ENCODE data around the gene VPS36. TPM values are rescaled to one million over a fixed set of nuclear protein-coding genes. Genes with fewer than 3 reads are reported as not detected.
"Not testable (repeated sequence)": the region's sequence is repeated elsewhere in the genome, so short reads cannot be mapped to it uniquely, and the experiment has no call there.

The VPS36 gene
- total RNA-seq, 1 donor from 2014 or later: 53.5 TPM

DNA sequence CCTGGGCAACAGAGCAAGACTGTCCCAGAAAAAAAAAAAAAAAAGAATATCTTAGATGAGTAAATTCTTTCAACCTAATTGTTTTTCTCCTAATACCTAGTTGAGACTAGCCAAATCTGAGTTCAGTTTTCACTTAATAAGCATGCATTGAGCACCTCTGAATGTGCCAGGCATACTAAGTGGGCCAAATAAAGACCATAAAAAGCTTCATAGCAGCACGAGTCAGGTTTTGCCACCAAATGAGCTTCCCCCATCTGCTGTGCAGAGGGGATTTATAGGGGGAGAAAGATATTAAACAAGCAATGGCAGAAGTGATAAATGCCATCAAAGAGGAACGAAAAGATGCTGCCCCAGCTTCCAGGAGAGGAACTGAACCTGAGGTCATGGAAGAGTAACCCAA is 55.8 kb downstream of the VPS36 start:
- H3K4me1 Mint-ChIP-seq (ENCODE audit: low read depth): no peaks in the 10 kb centered on the region
- H3K27me3 Mint-ChIP-seq (ENCODE audit: low read depth): peaks cover 4% of the 10 kb centered on the region
- H3K27ac Mint-ChIP-seq: no peak overlapping the region
- H3K4me3 Mint-ChIP-seq (ENCODE audit: low read depth): no peak overlapping the region
- H3K9me3 Mint-ChIP-seq: no peaks in the 10 kb centered on the region
- DNase-seq (ENCODE audit: low spot score): no peak
- intact Hi-C loops (cut with micrococcal nuclease): no loop called here
- H3K36me3 Mint-ChIP-seq (ENCODE audit: low read depth): no peaks in the 10 kb centered on the region

DNA sequence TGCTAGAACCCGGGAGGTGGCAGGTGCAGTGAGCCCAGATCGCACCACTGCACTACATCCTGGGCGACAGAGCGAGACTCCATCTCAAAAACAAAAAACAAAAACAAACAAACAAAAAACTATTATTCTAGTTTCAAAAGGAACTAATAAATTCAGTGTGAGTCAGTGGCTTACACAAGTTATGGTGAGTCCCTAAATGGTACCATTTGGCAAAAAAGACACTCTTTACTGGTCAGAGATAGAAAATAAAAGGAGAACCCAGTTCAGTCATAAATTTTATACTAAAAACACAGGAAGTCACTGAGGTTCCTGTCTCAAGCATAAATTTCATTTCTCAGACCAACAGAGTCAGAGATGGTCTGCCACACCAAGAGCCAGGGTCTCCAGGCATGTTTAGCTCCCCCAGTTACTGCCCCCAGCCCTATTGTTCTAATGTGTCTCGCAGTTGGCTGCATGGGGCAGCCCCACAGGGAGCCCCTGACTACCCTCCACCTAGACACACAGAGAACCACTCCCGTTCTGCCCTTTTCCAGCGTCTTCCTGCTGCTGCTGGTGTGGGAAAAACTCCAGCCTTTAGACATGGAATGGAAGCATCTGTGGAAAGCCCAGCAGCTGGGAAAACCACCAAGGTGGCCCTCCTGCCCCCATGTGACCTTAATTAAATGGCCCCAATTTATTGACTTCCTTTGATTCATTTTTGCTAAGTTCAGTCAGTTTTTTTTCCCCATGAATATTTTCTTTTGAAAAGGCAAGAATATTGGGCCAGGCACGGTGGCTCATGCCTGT is 56.7 kb downstream of the VPS36 start:
- Mint-ChIP-seq H3K27me3 (ENCODE audit: low read depth) (peaks cover 4% of the 10 kb centered on the region), H3K9me3 (no peaks in the 10 kb centered on the region), H3K4me3 (ENCODE audit: low read depth) (no peak overlapping the region), H3K27ac (no peak overlapping the region), H3K4me1 (ENCODE audit: low read depth) (no peaks in the 10 kb centered on the region), H3K36me3 (ENCODE audit: low read depth) (no peaks in the 10 kb centered on the region)
- DNase-seq (ENCODE audit: low spot score): no peak
- intact Hi-C loops (cut with micrococcal nuclease): no loop called here

- Mint-ChIP-seq H3K36me3 (ENCODE audit: low read depth) (no peaks in the 10 kb centered on the region), H3K27ac (no peak overlapping the region), H3K4me3 (ENCODE audit: low read depth) (no peak overlapping the region), H3K4me1 (ENCODE audit: low read depth) (no peaks in the 10 kb centered on the region), H3K9me3 (no peaks in the 10 kb centered on the region), H3K27me3 (ENCODE audit: low read depth) (no peaks in the 10 kb centered on the region)
- DNase-seq (ENCODE audit: low spot score): no peak
- intact Hi-C loops (cut with micrococcal nuclease): no loop called here
These were observed 62.7 kb downstream of the VPS36 start for GRCh38 chr13:52387721-52388120.

- DNase-seq (ENCODE audit: low spot score): no peak
- Mint-ChIP-seq H3K36me3 (ENCODE audit: low read depth) (no peaks in the 10 kb centered on the region), H3K4me3 (ENCODE audit: low read depth) (no peak overlapping the region), H3K9me3 (no peaks in the 10 kb centered on the region), H3K27me3 (ENCODE audit: low read depth) (no peaks in the 10 kb centered on the region), H3K27ac (no peak overlapping the region), H3K4me1 (ENCODE audit: low read depth) (no peaks in the 10 kb centered on the region)
- intact Hi-C loops (cut with micrococcal nuclease): no loop called here
These were observed 64.6 kb downstream of the VPS36 start for GRCh38 chr13:52385870-52386269.

- no peak for DNase-seq (ENCODE audit: low spot score)
- Mint-ChIP-seq H3K4me1 (ENCODE audit: low read depth) (no peaks in the 10 kb centered on the region), H3K4me3 (ENCODE audit: low read depth) (no peak overlapping the region), H3K27me3 (ENCODE audit: low read depth) (no peaks in the 10 kb centered on the region), H3K27ac (no peak overlapping the region), H3K9me3 (no peaks in the 10 kb centered on the region), H3K36me3 (ENCODE audit: low read depth) (no peaks in the 10 kb centered on the region)
- intact Hi-C loops (cut with micrococcal nuclease): no loop called here
These were observed 67.1 kb downstream of the VPS36 start for GRCh38 chr13:52383366-52383765.

- Mint-ChIP-seq H3K27me3 (ENCODE audit: low read depth) (no peaks in the 10 kb centered on the region), H3K36me3 (ENCODE audit: low read depth) (no peaks in the 10 kb centered on the region), H3K4me1 (ENCODE audit: low read depth) (no peaks in the 10 kb centered on the region), H3K27ac (no peak overlapping the region), H3K4me3 (ENCODE audit: low read depth) (no peak overlapping the region), H3K9me3 (no peaks in the 10 kb centered on the region)
- intact Hi-C loops (cut with micrococcal nuclease): no loop called here
- DNase-seq (ENCODE audit: low spot score): no peak
These were observed 72.1 kb downstream of the VPS36 start for GRCh38 chr13:52378312-52378711.

- no peak overlapping the region for H3K27ac Mint-ChIP-seq
- H3K4me3 Mint-ChIP-seq (ENCODE audit: low read depth): no peak overlapping the region
- H3K9me3 Mint-ChIP-seq: no peaks in the 10 kb centered on the region
- no peak for DNase-seq (ENCODE audit: low spot score)
- intact Hi-C loops (cut with micrococcal nuclease): no loop called here
- H3K4me1 Mint-ChIP-seq (ENCODE audit: low read depth): no peaks in the 10 kb centered on the region
- H3K36me3 Mint-ChIP-seq (ENCODE audit: low read depth): no peaks in the 10 kb centered on the region
- no peaks in the 10 kb centered on the region for H3K27me3 Mint-ChIP-seq (ENCODE audit: low read depth)
These were observed 72.5 kb downstream of the VPS36 start for GRCh38 chr13:52377898-52378297.

GRCh38 chr13:52374873-52375411 is 75.5 kb downstream of the VPS36 start:
- no peak for DNase-seq (ENCODE audit: low spot score)
- no peak overlapping the region for H3K27ac Mint-ChIP-seq
- H3K9me3 Mint-ChIP-seq: no peaks in the 10 kb centered on the region
- no peaks in the 10 kb centered on the region for H3K36me3 Mint-ChIP-seq (ENCODE audit: low read depth)
- no peak overlapping the region for H3K4me3 Mint-ChIP-seq (ENCODE audit: low read depth)
- H3K27me3 Mint-ChIP-seq (ENCODE audit: low read depth): no peaks in the 10 kb centered on the region
- H3K4me1 Mint-ChIP-seq (ENCODE audit: low read depth): no peaks in the 10 kb centered on the region
- intact Hi-C loops (cut with micrococcal nuclease): no loop called here

DNA sequence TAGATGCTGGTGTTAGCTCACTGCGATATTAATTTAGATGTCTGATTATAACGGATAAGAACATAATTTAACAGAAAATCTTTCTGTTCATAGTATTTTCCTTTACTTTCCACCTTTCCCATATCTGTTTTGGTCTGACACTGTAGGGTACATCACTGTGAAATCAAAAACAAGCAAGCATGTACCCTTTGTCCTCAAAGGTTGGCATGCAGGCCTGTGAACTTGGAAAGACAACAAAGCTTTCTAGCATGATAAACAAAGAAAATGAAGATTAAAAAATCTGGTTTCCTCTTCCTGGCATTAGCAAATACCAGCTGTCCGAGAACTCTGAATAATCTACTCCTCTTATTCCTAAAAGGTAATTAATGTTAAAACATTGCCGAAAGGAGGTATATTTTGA is 76.0 kb downstream of the VPS36 start:
- H3K4me3 Mint-ChIP-seq (ENCODE audit: low read depth): no peak overlapping the region
- no peaks in the 10 kb centered on the region for H3K9me3 Mint-ChIP-seq
- H3K27me3 Mint-ChIP-seq (ENCODE audit: low read depth): no peaks in the 10 kb centered on the region
- H3K4me1 Mint-ChIP-seq (ENCODE audit: low read depth): no peaks in the 10 kb centered on the region
- H3K36me3 Mint-ChIP-seq (ENCODE audit: low read depth): no peaks in the 10 kb centered on the region
- intact Hi-C loops (cut with micrococcal nuclease): no loop called here
- no peak overlapping the region for H3K27ac Mint-ChIP-seq
- DNase-seq (ENCODE audit: low spot score): no peak

DNA sequence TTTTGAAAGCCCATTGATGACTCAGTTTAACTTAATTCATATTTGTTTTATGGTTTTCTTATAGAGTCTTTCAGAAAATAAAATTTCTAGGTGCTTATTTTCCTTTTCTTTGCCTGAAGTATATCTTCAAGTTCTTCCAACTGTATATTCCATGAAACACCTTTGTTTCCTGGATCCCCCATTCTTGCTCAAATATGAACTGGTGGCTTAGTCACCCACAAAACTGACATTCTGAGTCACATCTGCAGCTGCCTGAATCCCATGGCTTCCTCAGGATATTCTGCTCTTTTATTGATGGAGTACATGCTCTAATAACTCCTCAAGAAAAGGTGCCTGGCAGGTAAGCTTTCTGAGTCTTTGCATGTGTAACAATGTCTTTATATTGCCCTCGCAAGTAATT is 77.2 kb downstream of the VPS36 start:
- H3K4me1 Mint-ChIP-seq (ENCODE audit: low read depth); H3K36me3 Mint-ChIP-seq (ENCODE audit: low read depth); H3K4me3 Mint-ChIP-seq (ENCODE audit: low read depth); intact Hi-C loops (cut with micrococcal nuclease); H3K27me3 Mint-ChIP-seq (ENCODE audit: low read depth); H3K27ac Mint-ChIP-seq; DNase-seq (ENCODE audit: low spot score); H3K9me3 Mint-ChIP-seq: not testable (repeated sequence)

DNA sequence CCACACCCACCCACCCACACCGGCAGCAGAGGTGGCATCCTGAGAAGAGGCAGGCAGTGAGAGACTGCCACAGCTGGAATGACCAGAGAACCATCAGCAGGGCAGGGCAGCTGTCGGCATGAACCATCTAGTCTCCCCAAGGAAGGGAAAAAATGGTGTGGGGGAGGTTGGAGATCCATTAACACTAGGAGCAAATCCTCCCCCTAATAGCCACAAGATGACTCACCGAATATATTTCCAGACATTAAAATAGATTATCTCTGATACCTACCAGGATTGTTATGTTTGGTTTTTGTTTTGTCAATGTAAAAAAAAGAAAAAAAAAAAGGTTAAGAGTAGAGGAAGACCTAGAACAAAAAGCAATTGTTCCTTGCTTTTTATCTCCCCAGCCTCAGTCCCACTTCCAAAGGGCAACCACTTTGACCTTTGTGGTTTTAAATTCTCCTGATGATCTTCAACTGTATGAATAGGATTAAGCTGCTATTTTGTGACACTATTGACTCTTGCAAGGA is 78.6 kb downstream of the VPS36 start:
- no peak overlapping the region for H3K27ac Mint-ChIP-seq
- no peaks in the 10 kb centered on the region for H3K9me3 Mint-ChIP-seq
- H3K36me3 Mint-ChIP-seq (ENCODE audit: low read depth): no peaks in the 10 kb centered on the region
- intact Hi-C loops (cut with micrococcal nuclease): no loop called here
- no peak overlapping the region for H3K4me3 Mint-ChIP-seq (ENCODE audit: low read depth)
- DNase-seq (ENCODE audit: low spot score): no peak
- peaks cover 3% of the 10 kb centered on the region for H3K27me3 Mint-ChIP-seq (ENCODE audit: low read depth)
- no peaks in the 10 kb centered on the region for H3K4me1 Mint-ChIP-seq (ENCODE audit: low read depth)

DNA sequence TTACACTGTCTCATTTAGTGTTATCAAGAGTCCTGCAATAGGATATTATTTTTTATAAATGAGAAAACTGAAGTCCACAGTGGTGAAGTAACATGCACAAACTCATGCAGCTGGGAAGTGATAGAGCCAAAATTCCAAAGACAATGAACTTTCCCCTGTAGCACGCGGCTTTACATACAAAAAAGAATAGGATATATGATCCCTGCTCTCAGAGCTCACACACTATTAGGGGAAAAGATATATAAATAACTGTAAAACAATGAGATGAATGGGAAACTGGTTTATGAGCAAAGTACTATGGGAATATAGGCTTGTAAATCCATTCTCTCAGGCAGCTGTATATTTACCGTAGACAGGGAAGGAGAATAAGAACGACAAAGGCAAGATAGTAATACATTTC is 84.1 kb downstream of the VPS36 start:
- DNase-seq (ENCODE audit: low spot score): no peak
- H3K27me3 Mint-ChIP-seq (ENCODE audit: low read depth): peaks cover 9% of the 10 kb centered on the region
- no peak overlapping the region for H3K27ac Mint-ChIP-seq
- no peak overlapping the region for H3K4me3 Mint-ChIP-seq (ENCODE audit: low read depth)
- no peaks in the 10 kb centered on the region for H3K36me3 Mint-ChIP-seq (ENCODE audit: low read depth)
- no peaks in the 10 kb centered on the region for H3K4me1 Mint-ChIP-seq (ENCODE audit: low read depth)
- H3K9me3 Mint-ChIP-seq: no peaks in the 10 kb centered on the region
- intact Hi-C loops (cut with micrococcal nuclease): no loop called here

Measured in activated T-helper 2 cell treated with anti-CD3 and anti-CD28 coated beads, Interferon-gamma antibody, Interleukin-2, Interleukin-4, amounts not matched to agents 10 μg/mL and 5 μg/mL and 100 μg/mL, durations not matched to agents 14 hours and 24 hours and 36 hours (primary cell).